Urinary bladder (tissue), 4 donors: ENCODE results near the gene PRELP. TPM values are rescaled to one million over a fixed set of nuclear protein-coding genes. Genes with fewer than 3 reads are reported as not detected.
"Not testable (repeated sequence)": the region's sequence is repeated elsewhere in the genome, so short reads cannot be mapped to it uniquely, and the experiment has no call there.

ENCODE experiments used
- DNase-seq: peaks from one replicate; pipeline ENCODE4 v3.0.0-alpha.2; 2015; ENCODE audit errors: extremely low spot score
- H3K27ac ChIP-seq: one replicate; pipeline ENCODE4 v1.5.1; 2013; ENCODE audit warnings: low read depth, mild to moderate bottlenecking, moderate library complexity
- H3K36me3 ChIP-seq: one replicate; pipeline ENCODE4 v1.6.1; 2013; ENCODE audit warnings: mild to moderate bottlenecking, moderate library complexity; ENCODE audit not compliant: insufficient read depth
- H3K4me1 ChIP-seq: one replicate; pipeline ENCODE4 v1.6.1; 2013; ENCODE audit warnings: mild to moderate bottlenecking, moderate library complexity; ENCODE audit not compliant: insufficient read depth
- H3K4me3 ChIP-seq: one replicate; pipeline ENCODE4 v1.5.1; 2013; ENCODE audit warnings: low read depth, low read length
- WGBS: extraction: QIAGEN DNeasy Blood & Tissue Kit; methylation state at CpG from one replicate; pipeline ENCODE4 v1.1.7; 2013; 5-methylcytosine and 5-hydroxymethylcytosine counted together
- polyA plus RNA-seq: library from polyadenylated mRNA; stranded (reverse); fragments of 200-250 nt; gene quantifications from one replicate; pipeline ENCODE4 v1.2.3, GENCODE V29; 2013
- total RNA-seq: library from RNA; depleted of rRNA; stranded (reverse); fragments of >200 nt; gene quantifications from one replicate; pipeline ENCODE4 v1.2.3, GENCODE V29; 2014
- donor health status: healthy with polysubstance abuse.
- donor health status: healthy.

Gene PRELP
- total and polyA plus RNA-seq, 2 donors = 6.3 to 232 TPM

- no peaks in the 10 kb centered on the region for H3K36me3 ChIP-seq
- 79% methylated on average over 2 of the region's 2 CpGs for WGBS
- no peak overlapping the region for H3K27ac ChIP-seq
- no peak overlapping the region for H3K4me3 ChIP-seq
- no peak for DNase-seq
- no peaks in the 10 kb centered on the region for H3K4me1 ChIP-seq
These were observed 28.5 kb upstream of the PRELP start for GRCh38 chr1:203447151-203447550.

- H3K36me3 ChIP-seq, H3K4me1 ChIP-seq, DNase-seq, H3K4me3 ChIP-seq, H3K27ac ChIP-seq: not testable (repeated sequence)
- 92% methylated on average over 1 of the region's 1 CpG for WGBS
These were observed 28.0 kb upstream of the PRELP start for GRCh38 chr1:203447598-203447997.

GRCh38 chr1:203448521-203449061 is 27.0 kb upstream of the PRELP start:
- no peak for DNase-seq

GRCh38 chr1:203450001-203450400 is 25.6 kb upstream of the PRELP start:
- DNase-seq = no peak
- no peaks in the 10 kb centered on the region for H3K4me1 ChIP-seq
- H3K27ac ChIP-seq = no peak overlapping the region
- 73% methylated on average over 1 of the region's 1 CpG for WGBS
- H3K36me3 ChIP-seq = no peaks in the 10 kb centered on the region
- H3K4me3 ChIP-seq = no peak overlapping the region

More at GRCh38 chr1:203448521-203449061, 27.0 kb upstream of the PRELP start:
- Histone ChIP-seq H3K27ac (no peak overlapping the region), H3K36me3 (no peaks in the 10 kb centered on the region), H3K4me1 (no peaks in the 10 kb centered on the region), H3K4me3 (no peak overlapping the region)
- 62% methylated on average over 9 of the region's 9 CpGs for WGBS

GRCh38 chr1:203450479-203451149 is 25.0 kb upstream of the PRELP start:
- H3K27ac ChIP-seq = no peak overlapping the region
- H3K36me3 ChIP-seq = no peaks in the 10 kb centered on the region
- H3K4me1 ChIP-seq = no peaks in the 10 kb centered on the region
- no peak for DNase-seq
- no peak overlapping the region for H3K4me3 ChIP-seq
- WGBS = 79% methylated on average over 17 of the region's 17 CpGs

GRCh38 chr1:203451836-203452784 is 23.5 kb upstream of the PRELP start:
- WGBS = 19% methylated on average over 2 of the region's 2 CpGs
- Histone ChIP-seq H3K4me1 (no peaks in the 10 kb centered on the region), H3K36me3 (no peaks in the 10 kb centered on the region), H3K27ac (no peak overlapping the region), H3K4me3 (no peak overlapping the region)
- no peak for DNase-seq

GRCh38 chr1:203453016-203453415 is 22.6 kb upstream of the PRELP start:
- 71% methylated on average over 5 of the region's 5 CpGs for WGBS
- Histone ChIP-seq H3K4me1 (no peaks in the 10 kb centered on the region), H3K4me3 (no peak overlapping the region), H3K27ac (no peak overlapping the region), H3K36me3 (no peaks in the 10 kb centered on the region)
- DNase-seq = no peak

- no peak for DNase-seq
- no peak overlapping the region for H3K4me3 ChIP-seq
- H3K4me1 ChIP-seq = no peaks in the 10 kb centered on the region
- H3K36me3 ChIP-seq = no peaks in the 10 kb centered on the region
- WGBS = 69% methylated on average over 5 of the region's 5 CpGs
- H3K27ac ChIP-seq = no peak overlapping the region
These were observed 22.0 kb upstream of the PRELP start for GRCh38 chr1:203453616-203454015.

GRCh38 chr1:203454986-203455471 is 20.6 kb upstream of the PRELP start:
- Histone ChIP-seq H3K27ac (no peak overlapping the region), H3K4me3 (no peak overlapping the region), H3K4me1 (no peaks in the 10 kb centered on the region), H3K36me3 (no peaks in the 10 kb centered on the region)
- DNase-seq = no peak
- WGBS = 86% methylated on average over 18 of the region's 18 CpGs

GRCh38 chr1:203455706-203456105 is 19.9 kb upstream of the PRELP start:
- Histone ChIP-seq H3K27ac (no peak overlapping the region), H3K4me1 (no peaks in the 10 kb centered on the region), H3K4me3 (no peak overlapping the region), H3K36me3 (no peaks in the 10 kb centered on the region)
- DNase-seq = no peak
- WGBS = 90% methylated on average over 3 of the region's 3 CpGs

GRCh38 chr1:203456577-203456976 is 19.0 kb upstream of the PRELP start:
- Histone ChIP-seq H3K27ac (no peak overlapping the region), H3K4me3 (no peak overlapping the region), H3K4me1 (no peaks in the 10 kb centered on the region), H3K36me3 (no peaks in the 10 kb centered on the region)
- WGBS = 98% methylated on average over 4 of the region's 4 CpGs
- DNase-seq = no peak

- no peak for DNase-seq
- Histone ChIP-seq H3K4me3 (no peak overlapping the region), H3K4me1 (no peaks in the 10 kb centered on the region), H3K27ac (no peak overlapping the region), H3K36me3 (no peaks in the 10 kb centered on the region)
- 94% methylated on average over 5 of the region's 5 CpGs for WGBS
These were observed 17.5 kb upstream of the PRELP start for GRCh38 chr1:203458078-203458477.

- no peak overlapping the region for H3K4me3 ChIP-seq
- H3K4me1 ChIP-seq = no peaks in the 10 kb centered on the region
- WGBS = 74% methylated on average over 8 of the region's 8 CpGs
- H3K27ac ChIP-seq = no peak overlapping the region
- H3K36me3 ChIP-seq = no peaks in the 10 kb centered on the region
- no peak for DNase-seq
These were observed 15.9 kb upstream of the PRELP start for GRCh38 chr1:203459671-203460201.
